ENCODE measurements around the gene GIPC3.
"Not testable (repeated sequence)": the region's sequence is repeated elsewhere in the genome, so short reads cannot be mapped to it uniquely, and the experiment has no call there.

The GIPC3 gene

DNA sequence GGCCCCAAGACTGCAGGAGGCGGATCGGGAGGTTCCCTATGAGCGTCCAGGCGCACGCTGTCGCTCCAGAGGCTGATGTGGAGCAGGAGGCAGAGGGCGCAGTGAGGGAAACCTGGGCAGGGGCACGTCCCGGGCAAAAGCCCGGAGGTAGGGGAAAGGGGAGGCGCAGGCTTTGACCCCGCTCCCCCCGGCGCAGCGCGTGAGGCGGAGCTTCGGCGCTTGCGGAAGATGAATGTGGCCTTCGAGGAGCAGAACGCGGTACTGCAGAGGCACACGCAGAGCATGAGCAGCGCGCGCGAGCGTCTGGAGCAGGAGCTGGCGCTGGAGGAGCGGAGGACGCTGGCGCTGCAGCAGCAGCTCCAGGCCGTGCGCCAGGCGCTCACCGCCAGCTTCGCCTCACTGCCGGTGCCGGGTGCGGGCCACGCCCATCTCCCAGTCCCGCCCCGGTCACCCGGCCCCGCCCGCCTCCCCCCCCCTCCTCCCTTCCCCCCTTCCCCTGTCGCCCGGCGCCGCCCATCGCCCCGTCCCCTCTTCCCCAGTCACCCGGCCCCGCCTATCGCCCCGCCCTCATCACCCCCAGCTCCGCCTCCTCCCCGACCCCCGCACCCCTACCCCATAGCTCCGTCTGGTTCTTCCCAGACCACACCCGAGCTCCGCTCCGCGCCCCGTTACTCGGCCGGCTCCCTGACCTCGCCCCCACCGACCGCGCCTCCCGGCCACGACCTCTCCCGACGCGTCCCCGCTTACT, 8.4 kb upstream of the GIPC3 start:
- DNase-seq (ENCODE audit: low read depth, low spot score) = no peak

DNA sequence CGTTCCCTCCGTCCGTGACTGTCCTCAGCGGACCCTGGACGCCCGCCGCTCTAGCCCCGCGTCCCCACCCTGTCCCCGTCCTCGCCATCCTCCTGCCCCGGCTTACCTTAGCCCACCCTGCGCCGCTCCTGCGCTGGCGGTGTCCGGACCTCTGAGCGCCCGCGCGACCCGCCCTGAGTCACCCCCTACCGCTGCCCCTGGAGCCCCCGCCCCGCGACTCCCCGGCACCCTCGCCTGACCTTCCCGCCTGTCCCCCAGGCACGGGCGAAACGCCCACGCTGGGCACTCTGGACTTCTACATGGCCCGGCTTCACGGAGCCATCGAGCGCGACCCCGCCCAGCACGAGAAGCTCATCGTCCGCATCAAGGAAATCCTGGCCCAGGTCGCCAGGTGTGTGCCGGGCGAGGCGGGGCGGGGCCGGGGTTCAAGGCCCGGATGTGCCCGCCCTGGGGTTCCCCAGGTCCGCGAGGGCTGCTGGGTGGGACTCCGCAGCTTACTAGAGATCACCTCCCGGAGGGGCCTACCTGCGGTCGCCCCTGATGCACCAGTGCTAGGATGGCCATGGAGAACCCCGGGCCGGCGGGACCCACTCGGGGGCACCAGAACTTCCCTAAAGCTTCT, 7.4 kb upstream of the GIPC3 start:
- no peak for DNase-seq (ENCODE audit: low read depth, low spot score)

DNA sequence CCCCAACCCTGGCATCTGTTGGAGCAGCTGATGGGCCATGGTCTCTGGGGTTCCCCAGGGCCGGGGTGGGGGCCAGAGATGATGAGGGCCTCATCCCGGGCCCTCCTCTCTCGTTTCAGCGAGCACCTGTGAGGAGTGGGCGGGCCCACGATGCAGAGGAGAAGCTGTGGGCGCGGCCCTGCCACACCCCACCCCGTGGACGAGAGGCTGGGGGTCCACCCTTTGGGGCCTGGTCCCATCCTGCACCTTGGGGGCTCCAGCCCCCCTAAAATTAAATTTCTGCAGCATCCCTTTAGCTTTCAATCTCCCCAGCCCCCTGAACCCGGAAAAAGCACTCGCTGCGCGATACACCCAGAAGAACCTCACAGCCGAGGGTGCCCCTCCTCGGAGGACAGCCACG, 6.9 kb upstream of the GIPC3 start:
- no peak for DNase-seq (ENCODE audit: low read depth, low spot score)

DNA sequence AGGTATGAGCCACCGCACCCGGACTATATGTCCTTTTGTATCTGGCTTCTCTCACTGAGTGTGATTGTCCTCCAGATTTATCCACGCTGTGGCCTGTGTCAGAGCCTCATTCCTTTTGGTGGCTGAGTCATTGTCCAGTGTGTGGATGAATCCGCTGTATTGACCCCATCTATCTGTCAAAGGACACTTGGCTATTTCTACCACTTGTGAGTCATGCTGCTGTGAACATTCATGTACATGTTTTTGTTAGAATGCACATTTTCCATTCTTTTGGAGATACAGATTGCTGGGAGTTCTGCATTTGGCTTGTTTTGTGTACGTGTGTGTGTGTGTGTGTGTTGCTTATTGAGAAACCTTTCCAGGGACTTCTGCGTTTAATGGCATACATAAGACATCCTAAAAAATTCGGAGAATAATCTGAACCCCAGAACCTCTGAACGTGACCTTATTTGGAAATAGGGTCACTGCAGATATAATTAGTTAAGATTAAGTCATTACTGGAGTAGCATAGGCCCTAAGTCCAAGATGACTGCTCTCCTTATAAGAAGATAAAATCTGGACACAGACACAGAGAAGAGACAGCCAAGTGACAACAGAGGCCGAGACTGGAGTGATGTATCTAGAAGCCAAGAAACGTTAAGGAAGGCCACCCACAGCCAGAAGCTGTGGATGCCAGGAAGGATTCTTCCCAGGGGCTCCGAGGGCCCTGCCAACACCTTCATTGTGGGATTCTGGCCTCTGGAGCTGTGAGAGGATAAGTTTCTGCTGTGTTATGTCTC, 4.9 kb upstream of the GIPC3 start:
- DNase-seq (ENCODE audit: low read depth, low spot score) = no peak

- DNase-seq (ENCODE audit: low read depth, low spot score) = not testable (repeated sequence)
Observed at GRCh38 chr19:3581792-3582191, 3.5 kb upstream of the GIPC3 start.

DNA sequence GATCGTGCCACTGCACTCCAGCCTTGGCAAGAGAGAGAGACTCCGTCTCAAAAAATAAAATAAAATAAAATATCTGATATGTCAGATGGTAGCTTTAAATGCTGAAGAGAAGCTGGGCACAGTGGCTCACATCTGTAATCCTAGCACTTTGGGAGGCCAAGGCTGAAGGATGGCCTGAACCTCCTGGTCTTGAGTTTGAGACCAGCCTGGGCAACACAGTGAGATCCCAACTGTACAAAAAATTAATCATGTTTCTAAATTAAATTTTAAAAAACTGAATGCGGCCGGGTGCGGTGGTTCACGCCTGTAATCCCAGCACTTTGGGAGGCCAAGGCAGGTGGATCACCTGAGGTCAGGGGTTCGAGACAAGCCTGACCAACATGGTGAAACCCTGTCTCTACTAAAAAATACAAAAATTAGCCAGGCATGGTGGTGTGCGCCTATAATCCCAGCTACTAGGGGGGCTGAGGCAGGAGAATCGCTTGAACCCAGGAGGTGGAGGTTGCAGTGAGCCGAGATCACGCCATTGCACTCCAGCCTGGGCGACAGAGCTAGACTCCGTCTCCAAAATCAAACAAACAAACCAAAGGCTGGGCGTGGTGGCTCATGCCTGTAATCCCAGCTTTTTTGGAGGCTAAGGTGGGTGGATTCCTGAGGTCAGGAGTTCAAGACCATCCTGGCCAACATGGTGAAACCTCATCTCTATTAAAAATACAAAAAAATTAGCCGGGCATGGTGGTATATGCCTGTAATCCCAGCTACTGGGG, 1.1 kb upstream of the GIPC3 start:
- not testable (repeated sequence) for DNase-seq (ENCODE audit: low read depth, low spot score)

- DNase-seq (ENCODE audit: low read depth, low spot score) = no peak
Observed at GRCh38 chr19:3586127-3586626, 899 bp downstream of the GIPC3 start.

- DNase-seq (ENCODE audit: low read depth, low spot score) = no peak
Observed at GRCh38 chr19:3586707-3587346, 1.5 kb downstream of the GIPC3 start.

DNA sequence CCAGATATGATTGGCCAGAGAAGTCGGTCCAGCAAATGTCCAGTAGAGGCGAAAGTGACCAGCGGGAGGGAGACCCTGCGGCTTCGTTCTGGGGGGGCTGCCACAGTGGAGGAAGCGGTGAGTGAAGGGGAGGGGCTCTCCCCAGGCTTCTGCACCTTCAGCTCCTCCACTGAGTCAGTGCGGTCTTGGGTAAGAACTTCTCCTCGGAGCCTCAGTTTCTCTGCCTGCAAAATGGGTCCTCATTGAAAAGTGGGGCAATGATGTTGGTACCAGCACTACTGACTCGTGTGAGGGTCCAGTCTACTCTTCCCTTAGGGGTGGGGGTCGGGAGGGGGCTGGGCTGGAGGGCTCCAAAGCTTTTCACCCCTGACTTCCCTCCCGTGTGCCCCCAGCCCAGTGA, 4.2 kb downstream of the GIPC3 start:
- DNase-seq (ENCODE audit: low read depth, low spot score) = no peak

GRCh38 chr19:3589949-3590348, 4.7 kb downstream of the GIPC3 start:
- DNase-seq (ENCODE audit: low read depth, low spot score) = no peak

- DNase-seq (ENCODE audit: low read depth, low spot score) = no peak
Observed at GRCh38 chr19:3590991-3591659, 5.8 kb downstream of the GIPC3 start.

- DNase-seq (ENCODE audit: low read depth, low spot score) = no peak
Observed at GRCh38 chr19:3591876-3592613, 6.8 kb downstream of the GIPC3 start.

GRCh38 chr19:3593156-3593555, 7.9 kb downstream of the GIPC3 start:
- DNase-seq (ENCODE audit: low read depth, low spot score) = no peak

DNA sequence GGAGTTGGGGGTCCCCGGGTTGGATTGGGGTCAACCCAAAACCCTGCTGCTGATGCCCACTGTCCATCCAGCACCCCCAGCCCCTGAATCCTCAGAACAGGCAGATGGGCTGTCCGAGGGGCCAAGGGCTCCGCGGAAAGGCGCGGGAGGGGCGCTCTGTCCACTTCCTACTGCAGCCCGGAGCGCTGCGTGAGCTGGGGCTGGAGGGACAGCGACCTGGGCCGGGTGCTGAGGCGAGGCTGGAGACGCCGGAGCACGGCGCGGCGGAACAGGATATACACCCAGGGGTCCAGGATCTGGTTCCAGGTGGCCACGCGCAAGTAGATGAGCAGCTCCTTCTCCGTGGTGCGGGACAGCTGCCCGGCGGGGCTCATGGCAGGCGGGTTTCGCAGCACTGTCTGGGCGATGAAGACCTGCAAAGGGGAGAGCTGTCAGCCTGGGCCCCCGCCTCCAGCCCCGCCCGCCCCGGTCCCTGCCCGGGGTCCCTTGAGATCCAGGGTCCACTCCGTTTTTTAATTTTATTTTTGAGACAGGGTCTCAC, 10.3 kb downstream of the GIPC3 start:
- no peak for DNase-seq (ENCODE audit: low read depth, low spot score)

DNA sequence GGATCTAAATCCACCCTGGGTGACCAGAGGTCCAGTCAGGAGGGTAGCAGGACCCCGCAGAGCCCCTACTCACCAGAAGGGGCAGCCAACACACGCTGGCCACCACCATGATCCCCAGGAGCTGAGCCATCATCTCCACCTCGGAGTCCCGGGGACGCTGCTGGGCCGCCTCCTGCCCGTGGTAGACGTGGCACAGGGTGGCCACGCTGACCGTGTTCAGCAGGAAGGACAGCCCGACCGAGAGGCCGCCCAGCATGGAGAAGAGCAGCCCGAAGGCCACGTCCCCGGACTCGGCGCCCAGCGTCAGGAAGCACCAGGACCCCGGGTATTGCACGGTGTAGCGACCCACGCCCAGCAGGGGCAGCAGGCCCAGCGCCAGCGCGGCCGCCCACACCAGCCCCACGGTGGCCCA, 14.5 kb downstream of the GIPC3 start:
- no peak for DNase-seq (ENCODE audit: low read depth, low spot score)

GRCh38 chr19:3601021-3601420, 15.7 kb downstream of the GIPC3 start:
- no peak for DNase-seq (ENCODE audit: low read depth, low spot score)

DNA sequence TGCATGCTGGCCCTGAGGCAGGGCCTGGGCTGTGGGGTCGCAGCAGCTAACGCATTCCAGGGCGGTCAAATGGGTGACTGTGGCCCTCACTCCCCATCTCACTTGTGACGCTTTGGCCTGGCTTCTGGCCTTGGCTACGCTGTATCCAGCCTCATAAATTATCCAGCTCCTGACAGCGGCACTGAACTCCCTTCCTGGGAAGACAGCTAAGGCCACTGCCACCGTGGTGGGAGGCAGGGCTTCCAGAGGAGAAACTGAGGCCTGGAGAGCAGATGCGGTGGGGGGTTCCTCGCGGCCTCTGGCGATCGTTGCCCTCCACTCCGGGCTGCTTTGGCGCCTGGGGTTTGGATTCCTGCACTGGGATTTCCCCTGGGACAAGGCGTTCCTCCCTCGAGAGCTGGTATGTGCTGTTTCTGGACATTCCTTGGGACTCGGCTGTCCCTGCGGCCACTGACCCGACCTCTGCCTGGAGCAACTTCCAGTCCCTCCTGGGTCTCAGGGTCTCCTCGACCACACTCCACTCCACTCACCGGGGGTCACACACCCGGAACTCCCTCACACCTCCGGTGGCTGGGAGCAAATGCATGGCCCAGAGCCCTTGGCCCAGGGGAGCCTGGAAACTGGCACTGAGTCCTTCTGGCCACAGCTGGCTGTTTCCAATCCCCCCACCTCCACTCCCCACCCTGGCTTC, 18.0 kb downstream of the GIPC3 start:
- DNase-seq (ENCODE audit: low read depth, low spot score) = no peak

DNA sequence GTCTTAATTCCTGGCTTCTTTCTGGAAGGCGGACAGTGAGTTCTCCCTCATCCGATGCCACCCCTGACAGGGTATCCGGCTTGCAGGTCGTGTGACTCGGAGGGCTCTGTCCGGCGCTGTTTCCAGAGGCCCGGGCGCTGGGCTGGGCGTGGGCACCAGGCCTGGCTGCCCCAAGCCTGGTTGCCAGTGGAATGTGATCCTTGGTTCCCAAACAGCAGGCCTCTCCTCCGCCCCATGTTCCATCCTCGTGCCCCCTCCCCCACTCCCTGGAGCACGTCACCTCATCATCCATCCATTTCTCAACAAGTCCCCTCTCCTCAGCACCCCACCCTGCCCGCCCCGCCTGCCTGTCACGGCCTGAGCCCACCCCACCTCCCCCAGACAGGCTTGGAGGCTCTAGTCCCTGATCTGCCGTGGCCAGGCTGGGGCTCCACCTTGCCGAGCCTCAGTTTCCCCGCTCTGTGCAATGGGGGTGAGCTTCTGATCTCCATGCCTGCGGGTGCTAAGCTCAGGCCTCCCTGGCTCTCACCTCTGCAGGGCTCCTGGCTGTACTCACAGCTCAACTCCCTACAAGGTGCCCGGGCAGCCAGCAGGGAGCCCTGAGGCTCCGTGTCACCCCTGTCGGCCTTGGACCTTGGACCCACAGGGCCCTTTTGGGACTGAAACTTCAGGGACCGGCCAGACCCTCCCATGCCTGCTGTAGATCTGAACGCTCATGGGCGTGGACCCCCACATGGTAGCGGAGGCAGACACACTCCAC, 19.1 kb downstream of the GIPC3 start:
- DNase-seq (ENCODE audit: low read depth, low spot score) = no peak

Data from activated naive CD8-positive, alpha-beta T cell treated with anti-CD3 and anti-CD28 coated beads, Interleukin-2, amount 50 U/mL, for 16 hours (primary cell).